IgD-negative memory B cell (primary cell): ENCODE results near the gene NYNRIN. TPM values are rescaled to one million over a fixed set of nuclear protein-coding genes. Genes with fewer than 3 reads are reported as not detected.
A peak's percentile ranks its signal among the peaks of the same experiment; 100 is the strongest.
"Not testable (repeated sequence)": the region's sequence is repeated elsewhere in the genome, so short reads cannot be mapped to it uniquely, and the experiment has no call there.

ENCODE experiments used
- H3K27ac Mint-ChIP-seq, 3 donors: one replicate each; pipeline ENCODE4 v1.8.0; 2020 to 2022; ENCODE audit warnings: mild to moderate bottlenecking in 3 of 3, mixed read lengths in 3 of 3, moderate library complexity in 1 of 3
- H3K27me3 Mint-ChIP-seq: one replicate; pipeline ENCODE4 v1.8.0; 2021; ENCODE audit warnings: mixed read lengths
- H3K36me3 Mint-ChIP-seq: one replicate; pipeline ENCODE4 v1.8.0; 2020; ENCODE audit warnings: mild to moderate bottlenecking, mixed read lengths
- H3K4me1 Mint-ChIP-seq, 3 donors: one replicate each; pipeline ENCODE4 v1.8.0; 2020 to 2022; ENCODE audit warnings: mixed read lengths in 3 of 3, mild to moderate bottlenecking in 1 of 3
- H3K4me3 Mint-ChIP-seq, 4 donors: one replicate each; pipeline ENCODE4 v1.8.0; 2020 to 2022; ENCODE audit warnings: mild to moderate bottlenecking in 4 of 4, mixed read lengths in 4 of 4, moderate library complexity in 3 of 4
- H3K9me3 Mint-ChIP-seq, 3 donors: one replicate each; pipeline ENCODE4 v1.8.0; 2020 to 2021; ENCODE audit warnings: mixed read lengths in 3 of 3, mild to moderate bottlenecking in 1 of 3
- polyA plus RNA-seq: library from polyadenylated mRNA; unstranded; fragments of 300-500 nt; fragmentation: Illumina TruSeq; gene quantifications from one replicate; pipeline ENCODE4 v1.2.3, GENCODE V29; 2021

Gene NYNRIN
- polyA plus RNA-seq = not detected

DNA sequence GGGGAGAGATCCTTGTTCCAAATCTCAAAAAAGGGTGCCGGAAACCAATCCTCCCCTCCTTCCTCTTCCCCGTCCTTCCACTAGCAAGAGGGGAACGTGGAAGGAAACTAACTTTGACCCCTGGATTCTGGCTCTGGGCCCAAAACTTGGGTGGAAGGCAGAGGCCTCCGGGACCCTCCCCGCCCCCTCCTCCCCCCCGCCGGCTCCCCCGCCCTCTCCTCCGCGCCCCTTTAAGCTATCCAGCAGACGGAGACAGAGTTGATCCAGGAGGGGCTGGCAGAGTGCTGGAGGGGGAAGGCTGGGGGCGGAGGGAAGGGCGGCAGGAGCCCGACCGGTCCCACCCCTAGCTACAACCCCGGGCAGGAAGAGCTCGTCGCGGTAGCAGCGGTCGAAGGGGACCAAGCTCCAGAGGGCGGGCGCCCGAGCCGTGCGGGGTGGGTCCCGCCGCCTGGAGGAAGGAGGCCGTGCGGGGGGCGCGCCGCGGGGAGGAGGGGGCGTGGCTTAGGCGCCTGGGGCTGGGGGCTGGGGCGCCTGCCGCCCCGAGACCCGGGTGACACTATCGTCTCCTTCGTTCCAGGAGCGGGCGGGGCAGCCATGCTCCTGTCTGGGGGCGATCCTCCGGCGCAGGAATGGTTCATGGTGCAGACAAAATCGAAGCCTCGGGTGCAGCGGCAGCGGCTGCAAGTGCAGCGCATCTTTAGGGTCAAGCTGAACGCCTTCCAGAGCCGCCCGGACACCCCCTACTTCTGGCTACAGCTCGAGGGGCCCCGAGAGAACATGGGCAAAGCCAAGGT is at the start of gene NYNRIN:
Gene NYNRIN (plus strand): TSS at position 351 of the 794 bp plus-strand sequence. CDS start 244 bp downstream, at position 595.
- Mint-ChIP-seq H3K27me3 (peaks cover 21% of the 10 kb centered on the region), H3K4me3 (peak within 1 kb of the TSS; percentile 43 to 90 (median 68)), H3K9me3 (no peaks in the 10 kb centered on the region), H3K27ac (peak within 1 kb of the TSS in 1 of 3 donors; percentile 68), H3K4me1 (peaks cover 4% of the 10 kb centered on the region in 3 donors), H3K36me3 (peaks cover 3% of the 10 kb centered on the region)

DNA sequence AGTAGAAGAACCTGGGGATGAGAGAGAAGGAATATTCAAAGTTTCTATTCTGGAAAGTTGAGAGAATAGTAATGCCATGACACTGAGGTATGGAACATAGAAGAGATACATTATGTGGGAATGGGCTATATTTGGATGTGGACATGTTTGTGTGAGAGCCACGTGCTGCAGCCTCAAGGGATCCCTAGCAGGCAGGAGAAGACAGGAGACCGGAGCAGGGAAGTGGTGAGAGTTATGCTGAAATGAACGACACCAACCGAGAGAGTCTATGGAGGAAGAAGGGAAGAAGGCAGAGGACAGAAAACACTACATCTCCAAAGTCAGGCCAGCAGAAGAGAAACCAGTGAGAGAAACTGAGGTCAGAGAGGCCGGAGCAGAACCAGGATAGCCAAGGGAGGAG is 49.1 kb upstream of the NYNRIN start:
- Mint-ChIP-seq H3K27ac (no peak overlapping the region), H3K9me3 (no peaks in the 10 kb centered on the region), H3K36me3 (no peaks in the 10 kb centered on the region), H3K4me1 (no peaks in the 10 kb centered on the region), H3K4me3 (no peak overlapping the region), H3K27me3 (peaks cover 27% of the 10 kb centered on the region)

DNA sequence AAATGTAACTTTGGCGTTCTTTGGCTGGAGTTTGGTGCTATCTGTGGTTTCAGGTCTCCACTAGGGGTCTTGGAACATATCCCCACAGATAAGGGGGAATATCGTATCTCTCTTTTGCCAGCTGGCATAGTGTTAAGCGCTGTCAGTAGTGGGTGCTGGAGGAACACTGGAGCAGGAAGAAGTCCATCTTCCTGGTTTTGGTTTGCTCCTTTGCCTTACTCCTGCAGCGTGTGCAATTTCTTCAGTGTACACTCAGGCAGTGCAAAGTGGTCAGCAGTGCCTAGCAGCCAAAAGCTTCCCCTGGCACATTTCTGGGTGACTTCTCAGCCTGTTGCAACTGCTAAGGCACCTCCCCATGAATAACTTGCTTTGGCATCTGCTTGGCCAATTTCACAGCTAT is 47.3 kb upstream of the NYNRIN start:
- H3K4me3 Mint-ChIP-seq = no peak overlapping the region
- H3K27ac Mint-ChIP-seq = no peak overlapping the region
- H3K36me3 Mint-ChIP-seq = no peaks in the 10 kb centered on the region
- H3K9me3 Mint-ChIP-seq = no peaks in the 10 kb centered on the region
- peaks cover 22% of the 10 kb centered on the region for H3K27me3 Mint-ChIP-seq
- H3K4me1 Mint-ChIP-seq = no peaks in the 10 kb centered on the region

DNA sequence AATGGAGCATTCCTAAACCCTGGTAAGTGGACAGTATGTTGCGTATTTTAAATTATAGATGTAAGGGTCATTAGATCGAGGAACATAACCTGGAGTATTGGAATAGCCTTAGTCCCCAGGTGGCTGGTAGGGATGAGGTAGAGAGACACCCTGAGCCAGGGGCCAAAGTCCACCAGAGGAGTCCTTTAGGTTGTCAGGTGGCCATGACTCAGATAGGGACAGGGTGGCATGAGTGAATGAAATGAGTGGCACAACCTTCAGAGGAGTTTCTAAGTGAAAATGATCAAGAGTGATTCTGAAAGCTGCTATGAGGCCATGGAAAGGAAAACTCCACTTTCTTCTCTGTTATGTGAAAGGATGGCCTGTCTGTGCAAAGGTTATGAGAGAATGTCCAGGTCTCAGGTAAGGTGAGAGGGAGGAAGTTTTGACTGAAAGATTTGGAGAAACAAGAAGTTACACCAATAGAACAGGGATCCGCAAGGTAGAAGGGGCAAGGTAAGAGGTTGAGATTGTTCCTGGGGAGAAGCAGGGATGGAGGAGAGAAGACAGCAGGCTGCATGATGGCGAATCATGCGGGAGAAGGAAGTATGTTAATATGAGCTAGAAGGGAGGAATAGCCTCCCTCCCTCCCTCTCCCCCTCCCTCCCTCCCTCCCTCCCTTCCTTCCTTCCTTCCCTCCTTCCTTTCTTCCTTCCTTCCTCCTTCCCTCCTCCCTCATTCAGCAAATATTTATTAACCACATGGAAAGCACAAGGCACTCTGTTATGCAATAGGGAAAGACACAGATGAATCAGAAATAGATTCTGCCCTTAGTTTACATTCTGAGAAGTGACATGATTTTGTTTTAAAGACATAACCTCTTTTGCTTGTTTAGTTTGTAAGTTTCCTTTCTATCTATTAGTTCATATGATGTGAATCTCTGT is 45.0 kb upstream of the NYNRIN start:
- Mint-ChIP-seq H3K27me3 (peaks cover 27% of the 10 kb centered on the region), H3K27ac (no peak overlapping the region)

DNA sequence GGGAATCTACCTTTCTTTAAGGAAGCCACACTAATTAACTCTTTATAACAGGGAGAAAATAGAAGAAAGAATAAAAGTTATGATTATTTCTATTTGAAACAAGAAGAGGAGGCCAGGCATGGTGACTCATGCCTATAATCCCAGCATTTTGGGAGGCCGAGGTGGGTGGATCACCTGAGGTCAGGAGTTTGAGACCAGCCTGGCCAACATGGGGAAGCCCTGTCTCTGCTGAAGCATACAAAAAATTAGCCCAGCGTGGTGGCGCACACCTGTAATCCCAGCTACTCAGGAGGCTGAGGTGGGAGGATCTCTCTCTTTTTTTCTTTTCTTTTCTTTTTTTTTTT is 44.3 kb upstream of the NYNRIN start:
- peaks cover 27% of the 10 kb centered on the region for H3K27me3 Mint-ChIP-seq
- not testable (repeated sequence) for H3K9me3 Mint-ChIP-seq, H3K4me3 Mint-ChIP-seq, H3K36me3 Mint-ChIP-seq, H3K27ac Mint-ChIP-seq, H3K4me1 Mint-ChIP-seq

More for the DNA sequence above, 45.0 kb upstream of the NYNRIN start:
- H3K36me3 Mint-ChIP-seq = no peaks in the 10 kb centered on the region
- no peak overlapping the region for H3K4me3 Mint-ChIP-seq
- H3K9me3 Mint-ChIP-seq = no peaks in the 10 kb centered on the region
- no peaks in the 10 kb centered on the region for H3K4me1 Mint-ChIP-seq

DNA sequence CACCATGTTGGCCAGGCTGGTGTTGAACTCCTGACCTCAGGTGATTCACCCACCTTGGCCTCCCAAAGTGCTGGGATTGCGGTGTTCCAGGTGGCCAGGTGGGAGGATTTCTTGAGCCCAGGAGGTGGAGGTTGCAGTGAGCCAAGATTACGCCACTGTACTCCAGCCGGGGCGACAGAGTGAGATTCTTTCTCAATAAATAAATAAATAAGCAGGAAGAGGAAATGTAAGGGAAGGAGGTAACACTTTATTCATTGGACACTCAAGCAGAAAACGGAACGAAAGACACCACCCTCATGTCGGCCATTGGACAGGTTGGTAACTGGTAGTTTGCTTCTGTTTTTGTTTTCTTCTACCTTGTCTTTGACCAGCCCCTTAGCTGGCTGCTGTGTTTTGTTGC is 43.8 kb upstream of the NYNRIN start:
- Mint-ChIP-seq H3K4me3 (no peak overlapping the region), H3K36me3 (no peaks in the 10 kb centered on the region), H3K27ac (no peak overlapping the region), H3K9me3 (no peaks in the 10 kb centered on the region), H3K27me3 (peaks cover 27% of the 10 kb centered on the region), H3K4me1 (no peaks in the 10 kb centered on the region)

DNA sequence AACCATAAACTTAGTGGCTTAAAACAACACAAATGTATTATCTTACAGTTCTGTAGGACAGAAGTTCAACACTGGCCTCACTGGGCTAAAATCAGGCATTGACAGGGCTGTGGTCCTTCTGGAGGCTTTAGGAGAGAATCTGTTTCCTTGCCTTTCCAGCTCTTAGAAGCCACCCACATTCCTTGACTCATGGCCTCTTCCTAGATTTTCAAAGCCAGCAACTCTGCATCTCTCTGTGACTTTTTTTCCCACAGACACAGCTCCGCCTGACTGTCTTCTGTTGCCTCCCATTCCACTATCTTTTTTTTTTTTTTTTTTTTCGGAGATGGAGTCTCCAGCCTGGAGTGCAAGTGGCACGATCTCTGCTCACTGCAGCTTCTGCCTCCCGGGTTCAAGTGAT is 42.6 kb upstream of the NYNRIN start:
- Mint-ChIP-seq H3K36me3 (no peaks in the 10 kb centered on the region), H3K4me3 (no peak overlapping the region), H3K27me3 (peaks cover 25% of the 10 kb centered on the region), H3K4me1 (no peaks in the 10 kb centered on the region), H3K27ac (no peak overlapping the region), H3K9me3 (no peaks in the 10 kb centered on the region)

DNA sequence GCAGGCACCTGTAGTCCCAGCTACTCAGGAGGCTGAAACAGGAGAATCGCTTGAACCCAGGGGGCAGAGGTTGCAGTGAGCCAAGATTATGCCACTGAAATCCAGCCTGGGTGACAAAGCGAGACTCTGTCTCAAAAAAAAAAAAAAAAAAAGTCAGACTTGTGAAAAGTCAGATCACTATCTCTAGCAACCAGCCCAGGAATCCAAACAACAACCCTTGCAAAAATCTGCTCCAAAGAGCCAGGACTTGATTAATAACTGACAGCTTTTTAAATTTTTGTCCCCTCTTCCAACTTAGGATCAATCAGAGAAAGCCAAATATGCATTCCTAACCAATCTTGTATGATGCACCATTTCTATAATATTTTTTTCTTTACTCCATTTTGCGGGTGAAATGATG is 38.5 kb upstream of the NYNRIN start:
- Mint-ChIP-seq H3K36me3 (no peaks in the 10 kb centered on the region), H3K27ac (no peak overlapping the region), H3K4me3 (no peak overlapping the region), H3K27me3 (peaks cover 17% of the 10 kb centered on the region), H3K9me3 (no peaks in the 10 kb centered on the region), H3K4me1 (peaks cover 3 to 4% (median 3%) of the 10 kb centered on the region in 3 donors)

DNA sequence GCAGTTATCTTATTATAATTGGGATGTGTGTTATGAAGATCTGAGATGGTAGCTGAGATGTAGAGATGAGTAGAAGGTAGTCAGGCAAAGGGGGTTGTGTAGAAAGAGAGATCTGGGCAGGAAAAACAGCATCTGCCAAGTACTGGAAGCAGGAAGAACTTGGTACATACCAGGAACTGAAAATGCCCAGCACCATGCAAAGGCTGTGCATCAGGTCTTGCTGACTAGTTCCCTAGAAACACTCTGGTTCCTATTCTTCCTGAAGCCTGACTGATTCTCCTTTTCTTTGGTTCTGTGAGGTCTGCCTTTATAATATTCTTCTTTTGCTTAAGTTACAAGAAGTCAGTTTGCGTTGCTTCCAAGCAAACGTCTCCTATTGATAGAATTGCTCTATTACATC is 37.5 kb upstream of the NYNRIN start:
- Mint-ChIP-seq H3K4me3 (no peak overlapping the region), H3K36me3 (no peaks in the 10 kb centered on the region), H3K27ac (no peak overlapping the region), H3K4me1 (peaks cover 11 to 12% (median 11%) of the 10 kb centered on the region in 3 donors), H3K27me3 (peaks cover 25% of the 10 kb centered on the region), H3K9me3 (no peaks in the 10 kb centered on the region)

DNA sequence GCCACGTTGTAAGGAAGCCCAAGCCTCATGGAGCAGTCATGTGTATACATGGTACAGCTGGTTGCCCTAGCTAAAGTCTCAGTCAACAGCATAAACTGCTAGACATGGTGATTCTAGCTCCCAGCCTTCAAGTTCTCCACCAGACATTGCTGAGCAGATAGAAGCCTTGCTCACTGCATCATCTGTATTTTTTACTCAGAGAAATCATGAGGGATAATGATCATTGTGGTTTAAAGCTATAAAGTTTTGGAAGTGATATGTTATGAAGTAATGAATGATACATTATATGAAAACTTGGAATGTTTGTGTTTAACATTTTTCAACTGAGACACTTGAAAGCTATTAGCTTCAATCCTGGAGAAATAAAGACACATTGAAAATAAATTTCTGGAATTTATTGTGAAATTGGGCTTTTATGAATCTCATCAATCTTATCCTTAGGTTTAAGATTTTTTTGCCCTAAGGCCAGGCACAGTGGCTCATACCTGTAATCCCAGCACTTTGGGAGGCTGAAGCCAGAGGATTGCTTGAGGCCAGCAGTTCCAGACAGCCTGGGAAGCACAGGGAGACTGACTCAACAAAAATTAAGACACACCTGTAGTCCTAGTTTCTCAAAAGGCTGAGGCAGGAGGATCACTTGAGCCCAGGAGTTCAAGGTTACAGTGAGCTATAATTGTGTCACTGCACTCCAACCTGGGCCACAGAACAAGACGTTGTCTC is 36.4 kb upstream of the NYNRIN start:
- H3K27ac Mint-ChIP-seq = no peak overlapping the region
- no peak overlapping the region for H3K4me3 Mint-ChIP-seq
- H3K36me3 Mint-ChIP-seq = no peaks in the 10 kb centered on the region
- peaks cover 15 to 18% (median 17%) of the 10 kb centered on the region in 3 donors for H3K4me1 Mint-ChIP-seq
- peaks cover 23% of the 10 kb centered on the region for H3K27me3 Mint-ChIP-seq
- no peaks in the 10 kb centered on the region for H3K9me3 Mint-ChIP-seq

DNA sequence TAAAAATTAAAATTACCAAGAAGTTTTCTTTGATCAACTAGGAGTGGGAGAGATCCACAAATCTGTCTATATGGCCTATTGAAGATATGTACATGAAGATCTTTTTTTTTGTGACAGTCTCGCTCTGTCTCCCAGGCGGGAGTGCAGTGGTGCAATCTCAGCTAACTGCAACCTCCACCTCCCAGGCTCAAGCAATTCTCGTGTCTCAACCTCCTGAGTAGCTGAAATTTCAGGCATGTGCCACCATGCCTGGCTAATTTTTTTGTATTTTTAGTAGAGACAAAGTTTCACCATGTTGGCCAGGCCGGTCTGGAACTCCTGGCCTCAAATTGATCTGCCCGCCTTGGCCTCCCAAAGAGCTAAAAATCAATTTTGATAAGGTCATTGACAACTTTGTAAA is 35.4 kb upstream of the NYNRIN start:
- Mint-ChIP-seq H3K4me3 (no peak overlapping the region), H3K4me1 (peaks cover 19 to 23% (median 21%) of the 10 kb centered on the region in 3 donors), H3K9me3 (no peaks in the 10 kb centered on the region), H3K27ac (no peak overlapping the region), H3K27me3 (peaks cover 25% of the 10 kb centered on the region), H3K36me3 (no peaks in the 10 kb centered on the region)

DNA sequence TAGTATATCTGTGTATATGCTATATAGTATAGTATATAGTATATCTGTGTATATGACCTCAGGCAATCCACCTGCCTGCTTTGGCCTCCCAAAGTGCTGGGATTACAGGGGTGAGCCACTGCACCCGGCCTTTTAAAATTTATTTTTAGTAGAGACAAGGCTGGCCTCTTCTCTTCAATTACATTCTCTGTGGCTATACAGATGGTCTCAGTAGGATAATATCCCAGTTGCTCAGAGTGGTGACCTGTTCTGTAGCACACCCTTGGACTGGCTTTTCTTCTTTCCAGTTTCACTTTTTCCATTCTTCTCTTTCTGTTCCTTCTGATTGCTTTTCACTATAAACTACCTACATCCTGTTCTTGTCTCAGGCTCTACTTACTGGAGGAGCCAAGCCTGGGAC is 34.0 kb upstream of the NYNRIN start:
- H3K4me3 Mint-ChIP-seq = no peak overlapping the region
- H3K27me3 Mint-ChIP-seq = peaks cover 25% of the 10 kb centered on the region
- H3K4me1 Mint-ChIP-seq = peaks cover 21 to 23% (median 22%) of the 10 kb centered on the region in 3 donors
- H3K36me3 Mint-ChIP-seq = no peaks in the 10 kb centered on the region
- H3K9me3 Mint-ChIP-seq = no peaks in the 10 kb centered on the region
- no peak overlapping the region for H3K27ac Mint-ChIP-seq

DNA sequence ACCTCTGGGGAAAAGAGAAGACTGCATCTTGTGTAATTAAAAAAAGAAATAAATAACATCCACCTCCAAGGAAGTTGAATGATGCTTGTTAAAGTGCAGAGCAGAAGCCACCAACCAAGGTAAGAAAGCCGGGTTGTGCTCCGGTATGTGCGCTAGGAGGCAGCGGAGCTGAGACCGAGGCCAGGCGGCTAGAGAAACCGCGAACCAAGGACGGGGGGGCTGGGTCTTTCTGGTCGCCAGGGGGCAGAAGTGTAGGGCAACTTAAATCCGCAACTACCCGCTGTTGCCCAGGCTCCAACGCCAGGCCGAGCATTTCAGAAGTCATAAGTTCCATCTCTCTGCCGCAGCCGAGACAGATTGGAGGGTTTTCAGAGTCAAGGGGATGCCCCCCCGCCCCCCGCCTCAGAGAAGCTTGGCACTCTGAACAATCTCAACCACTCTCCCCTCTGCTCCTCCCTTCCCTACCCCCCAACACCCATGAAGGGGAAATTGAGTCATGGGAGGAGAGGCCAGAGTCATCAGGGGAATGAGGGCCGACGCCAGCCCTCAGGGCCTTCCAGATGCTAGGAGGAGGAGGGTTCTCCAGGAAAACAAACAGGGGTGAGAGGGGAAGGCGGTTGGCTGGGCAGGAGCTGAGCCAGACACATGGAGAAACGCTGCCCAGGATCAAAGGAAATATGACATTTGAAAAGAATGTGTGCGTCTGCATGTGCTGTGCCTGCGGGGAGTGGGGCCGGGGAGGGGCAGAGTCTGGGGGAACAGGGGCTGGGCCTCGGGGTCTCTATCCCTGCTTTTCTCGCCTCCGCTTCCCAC is 33.0 kb upstream of the NYNRIN start:
- peak overlapping the region; percentile 79 to 94 (median 91) for H3K4me3 Mint-ChIP-seq
- no peaks in the 10 kb centered on the region for H3K36me3 Mint-ChIP-seq
- H3K4me1 Mint-ChIP-seq = peaks cover 21 to 23% (median 22%) of the 10 kb centered on the region in 3 donors
- peak overlapping the region; percentile 47 to 96 (median 91) for H3K27ac Mint-ChIP-seq
- no peaks in the 10 kb centered on the region for H3K9me3 Mint-ChIP-seq
- H3K27me3 Mint-ChIP-seq = peaks cover 24% of the 10 kb centered on the region

DNA sequence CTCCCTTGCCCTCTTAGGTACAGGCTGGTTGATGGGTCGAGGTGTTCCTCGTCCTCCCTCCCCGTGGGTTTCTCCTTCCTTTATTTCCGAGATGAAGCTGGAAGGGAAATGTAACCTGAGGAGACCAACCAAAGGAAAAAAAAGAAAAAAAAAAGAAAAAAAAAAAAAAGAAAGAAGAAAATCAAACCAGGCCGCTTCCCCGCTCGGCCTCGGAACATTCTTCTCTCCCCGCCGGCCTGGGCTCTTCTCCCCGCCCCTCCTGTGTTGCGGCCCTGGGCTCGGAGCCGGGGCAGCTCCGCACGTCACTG is 32.4 kb upstream of the NYNRIN start:
- H3K27me3 Mint-ChIP-seq = peaks cover 24% of the 10 kb centered on the region
- peak overlapping the region in 2 of 3 donors; percentile 96 to 99 for H3K27ac Mint-ChIP-seq
- H3K9me3 Mint-ChIP-seq = no peaks in the 10 kb centered on the region
- H3K36me3 Mint-ChIP-seq = no peaks in the 10 kb centered on the region
- peak overlapping the region; percentile 79 to 94 (median 92) for H3K4me3 Mint-ChIP-seq
- peaks cover 21 to 23% (median 22%) of the 10 kb centered on the region in 3 donors for H3K4me1 Mint-ChIP-seq
